Activated CD8-positive, alpha-beta memory T cell treated with anti-CD3 and anti-CD28 coated beads, Interleukin-2, amount 10 ng/mL, durations not matched to agents 7 days and 5 days (primary cell): ENCODE measurements around the gene SOCS6. TPM values are rescaled to one million over a fixed set of nuclear protein-coding genes. Genes with fewer than 3 reads are reported as not detected.

Experiments
- ATAC-seq: fragments of 150-1000 bp; cut with Tn5 transposase; one replicate; pipeline ENCODE4 v1.10.0; 2021; ENCODE audit warnings: moderate library complexity
- CTCF ChIA-PET: fragments of 350-600 bp; sonication (Branson Sonifier 250); formaldehyde crosslinking; loops from one replicate; lab custom pipeline; 2021; ENCODE audit warnings: antibody characterized with exemption; lab: Charles Lee
- DNase-seq: peaks from one replicate; pipeline ENCODE4 v3.0.0-alpha.2; 2020
- H3K27ac Mint-ChIP-seq: one replicate; pipeline ENCODE4 v1.8.0; 2021; ENCODE audit warnings: mild to moderate bottlenecking, mixed read lengths
- H3K27me3 Mint-ChIP-seq: one replicate; pipeline ENCODE4 v1.8.0; 2021; ENCODE audit warnings: mixed read lengths
- H3K36me3 Mint-ChIP-seq: one replicate; pipeline ENCODE4 v1.8.0; 2021; ENCODE audit warnings: mild to moderate bottlenecking, mixed read lengths
- H3K4me1 Mint-ChIP-seq: one replicate; pipeline ENCODE4 v1.8.0; 2021; ENCODE audit warnings: mixed read lengths
- H3K4me3 Mint-ChIP-seq: one replicate; pipeline ENCODE4 v1.8.0; 2021; ENCODE audit warnings: mild to moderate bottlenecking, moderate library complexity, mixed read lengths
- H3K9me3 Mint-ChIP-seq: one replicate; pipeline ENCODE4 v1.8.0; 2022; ENCODE audit warnings: low read depth, mixed read lengths
- total RNA-seq, 2 experiments: library from RNA; stranded (reverse); gene quantifications; one replicate each; pipeline ENCODE4 v1.2.3, GENCODE V29; 2021

SOCS6 gene
- total RNA-seq, 2 experiments from 2014 or later: 0.79 to 2.4 TPM

DNA sequence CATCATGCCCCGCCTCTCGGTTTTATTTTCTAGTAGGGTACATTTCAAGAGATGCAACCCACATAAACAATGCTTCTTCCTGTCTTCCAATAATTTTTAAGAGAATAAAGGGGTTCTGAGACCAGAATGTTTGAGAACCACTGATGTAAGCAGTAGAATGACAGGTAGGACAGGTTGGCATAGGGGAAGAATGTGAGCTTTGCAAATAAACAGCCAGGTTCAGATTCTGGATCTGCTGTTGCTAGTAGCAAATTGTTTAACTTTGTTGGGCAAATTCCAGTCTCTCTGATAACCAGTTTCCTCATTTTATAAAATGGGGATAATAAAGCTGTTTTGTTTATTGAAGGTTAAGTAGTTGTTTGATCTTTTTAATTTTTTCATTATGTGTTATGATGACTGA, 32.8 kb downstream of the SOCS6 start:
- no peak overlapping the region for H3K4me3 Mint-ChIP-seq
- no peaks in the 10 kb centered on the region for H3K36me3 Mint-ChIP-seq
- H3K9me3 Mint-ChIP-seq: no peaks in the 10 kb centered on the region
- CTCF ChIA-PET: no interaction called here
- no peak for ATAC-seq
- no peaks in the 10 kb centered on the region for H3K4me1 Mint-ChIP-seq
- H3K27me3 Mint-ChIP-seq: no peaks in the 10 kb centered on the region
- no peak overlapping the region for H3K27ac Mint-ChIP-seq
- DNase-seq: no peak

DNA sequence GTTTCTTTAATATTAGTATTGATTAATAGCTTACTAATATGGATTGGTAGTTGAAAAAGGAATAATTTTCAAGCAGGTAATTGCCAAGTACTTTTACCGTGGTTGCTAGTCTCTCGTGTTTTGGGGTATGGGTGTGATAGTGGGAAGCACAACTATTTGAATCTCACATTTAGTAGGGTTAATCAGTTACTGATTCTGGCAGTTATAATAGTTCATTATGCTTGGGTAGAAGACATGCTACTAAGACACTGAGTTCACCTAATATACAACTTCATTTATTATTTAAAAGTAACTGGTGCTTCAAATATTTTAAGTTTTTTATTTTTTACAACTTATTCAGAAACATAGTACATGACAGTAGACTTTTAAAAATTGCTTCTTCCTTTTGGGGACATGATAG, 33.5 kb downstream of the SOCS6 start:
- H3K9me3 Mint-ChIP-seq: no peaks in the 10 kb centered on the region
- ATAC-seq (no peak), DNase-seq (no peak)
- no peaks in the 10 kb centered on the region for H3K36me3 Mint-ChIP-seq
- H3K4me1 Mint-ChIP-seq: no peaks in the 10 kb centered on the region
- no peak overlapping the region for H3K4me3 Mint-ChIP-seq
- CTCF ChIA-PET: no interaction called here
- no peak overlapping the region for H3K27ac Mint-ChIP-seq
- H3K27me3 Mint-ChIP-seq: no peaks in the 10 kb centered on the region

DNA sequence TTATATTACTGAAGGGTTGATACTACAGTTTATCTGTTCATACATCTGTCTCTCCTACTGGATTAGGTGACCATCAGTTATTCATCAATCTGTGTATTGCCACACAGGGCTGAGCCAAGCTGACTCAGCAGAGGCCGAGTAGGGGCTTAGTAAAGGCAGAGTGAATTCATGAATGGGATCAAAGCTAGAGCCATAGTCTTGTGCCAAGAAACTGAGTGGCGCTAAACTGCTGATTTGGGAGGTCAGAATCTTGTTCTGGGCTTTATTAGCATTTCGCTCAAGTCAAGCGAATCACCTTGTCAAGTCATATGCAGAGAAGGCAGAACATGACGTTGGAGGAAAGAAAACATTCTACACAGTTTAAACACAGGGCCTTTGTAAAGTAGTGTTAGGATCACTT, 34.1 kb downstream of the SOCS6 start:
- H3K27me3 Mint-ChIP-seq: no peaks in the 10 kb centered on the region
- no peaks in the 10 kb centered on the region for H3K9me3 Mint-ChIP-seq
- H3K36me3 Mint-ChIP-seq: no peaks in the 10 kb centered on the region
- H3K4me1 Mint-ChIP-seq: no peaks in the 10 kb centered on the region
- no peak overlapping the region for H3K27ac Mint-ChIP-seq
- no peak overlapping the region for H3K4me3 Mint-ChIP-seq
- ATAC-seq: no peak
- DNase-seq: no peak
- CTCF ChIA-PET: no interaction called here

DNA sequence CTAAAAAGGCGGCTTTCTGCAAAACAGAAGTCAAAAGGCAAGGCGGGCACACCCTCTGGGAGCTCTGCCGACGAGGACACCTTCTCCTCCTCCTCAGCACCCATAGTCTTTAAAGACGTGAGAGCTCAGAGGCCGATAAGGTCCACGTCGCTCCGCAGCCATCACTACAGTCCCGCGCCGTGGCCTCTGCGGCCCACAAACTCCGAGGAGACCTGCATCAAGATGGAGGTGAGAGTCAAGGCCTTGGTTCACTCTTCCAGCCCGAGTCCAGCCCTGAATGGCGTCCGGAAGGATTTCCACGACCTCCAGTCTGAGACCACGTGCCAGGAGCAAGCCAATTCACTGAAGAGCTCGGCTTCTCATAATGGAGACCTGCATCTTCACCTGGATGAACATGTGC, 36.1 kb downstream of the SOCS6 start:
- H3K27ac Mint-ChIP-seq: no peak overlapping the region
- CTCF ChIA-PET: no interaction called here
- H3K9me3 Mint-ChIP-seq: no peaks in the 10 kb centered on the region
- DNase-seq (no peak), ATAC-seq (no peak)
- H3K36me3 Mint-ChIP-seq: no peaks in the 10 kb centered on the region
- no peaks in the 10 kb centered on the region for H3K4me1 Mint-ChIP-seq
- peaks cover 3% of the 10 kb centered on the region for H3K27me3 Mint-ChIP-seq
- H3K4me3 Mint-ChIP-seq: no peak overlapping the region

DNA sequence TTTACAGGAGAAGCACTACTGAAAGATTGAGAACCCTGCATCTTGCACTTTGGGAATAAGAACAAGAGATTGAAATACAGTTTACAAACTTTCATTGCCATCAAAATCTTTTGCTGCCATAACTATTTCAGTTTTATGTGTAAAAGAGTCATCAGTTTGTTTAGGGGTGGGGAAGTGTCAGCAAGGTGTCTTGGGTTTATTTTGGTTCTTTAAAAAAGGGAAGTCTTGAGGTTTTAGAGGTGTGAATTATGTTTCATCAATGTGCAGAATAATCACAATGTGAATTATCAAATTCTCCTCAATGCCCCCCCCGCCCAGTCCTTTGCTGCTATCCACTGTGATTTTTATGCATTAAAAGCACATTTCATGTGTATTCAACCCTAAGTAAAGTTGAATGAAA, 37.4 kb downstream of the SOCS6 start:
- no peak overlapping the region for H3K27ac Mint-ChIP-seq
- DNase-seq: no peak
- no peak for ATAC-seq
- H3K36me3 Mint-ChIP-seq: no peaks in the 10 kb centered on the region
- CTCF ChIA-PET: no interaction called here
- H3K9me3 Mint-ChIP-seq: no peaks in the 10 kb centered on the region
- H3K27me3 Mint-ChIP-seq: peaks cover 3% of the 10 kb centered on the region
- H3K4me1 Mint-ChIP-seq: no peaks in the 10 kb centered on the region
- no peak overlapping the region for H3K4me3 Mint-ChIP-seq

DNA sequence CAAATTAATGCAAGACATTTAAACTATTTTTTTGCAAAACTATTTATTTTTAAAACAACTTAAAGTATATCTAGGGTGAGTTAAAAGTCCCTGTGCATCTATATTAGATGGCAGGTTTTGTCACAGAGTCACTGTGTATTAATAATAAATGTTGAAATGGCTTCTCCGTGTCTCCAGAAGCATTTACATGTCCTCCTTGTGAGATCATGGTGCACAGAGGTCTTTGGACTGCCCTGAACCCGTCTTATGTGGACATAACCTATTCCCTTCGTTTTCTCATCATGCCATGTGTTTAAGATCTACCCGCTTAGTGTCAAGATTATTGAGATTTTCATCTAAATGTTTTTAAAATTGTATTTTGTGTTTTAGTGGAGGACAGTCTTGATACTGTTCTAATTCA, 39.3 kb downstream of the SOCS6 start:
- no peaks in the 10 kb centered on the region for H3K4me1 Mint-ChIP-seq
- CTCF ChIA-PET: interaction anchor here (0.5 kb wide), 1 partner anchor 22 kb away, joined by 3 read pairs; no protein-coding TSS in a partner anchor
- no peak overlapping the region for H3K27ac Mint-ChIP-seq
- H3K9me3 Mint-ChIP-seq: no peaks in the 10 kb centered on the region
- DNase-seq (no peak), ATAC-seq (no peak)
- H3K36me3 Mint-ChIP-seq: no peaks in the 10 kb centered on the region
- no peak overlapping the region for H3K4me3 Mint-ChIP-seq
- H3K27me3 Mint-ChIP-seq: peaks cover 3% of the 10 kb centered on the region

DNA sequence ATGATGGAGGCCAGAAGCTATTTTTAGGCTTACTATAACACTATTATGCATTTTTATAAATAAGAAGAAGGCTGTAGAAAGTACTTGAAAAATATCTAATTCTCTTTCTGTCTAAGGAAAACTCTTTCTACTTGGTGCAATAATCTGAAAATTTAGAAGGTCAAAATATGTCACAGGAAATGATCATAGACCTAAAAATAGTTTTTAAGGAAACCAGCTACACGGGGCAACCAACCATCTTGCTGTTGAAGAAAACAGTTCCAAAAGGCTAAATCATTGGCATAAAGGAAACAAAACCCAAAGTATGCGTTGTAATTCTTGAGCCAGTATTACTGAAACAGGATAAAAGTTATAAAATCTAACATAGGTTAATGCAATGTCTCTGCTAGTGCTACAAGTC, 40.2 kb downstream of the SOCS6 start:
- ATAC-seq: no peak
- H3K36me3 Mint-ChIP-seq: no peaks in the 10 kb centered on the region
- DNase-seq: no peak
- CTCF ChIA-PET: no interaction called here
- H3K4me3 Mint-ChIP-seq: no peak overlapping the region
- no peak overlapping the region for H3K27ac Mint-ChIP-seq
- peaks cover 3% of the 10 kb centered on the region for H3K27me3 Mint-ChIP-seq
- H3K9me3 Mint-ChIP-seq: no peaks in the 10 kb centered on the region
- no peaks in the 10 kb centered on the region for H3K4me1 Mint-ChIP-seq

DNA sequence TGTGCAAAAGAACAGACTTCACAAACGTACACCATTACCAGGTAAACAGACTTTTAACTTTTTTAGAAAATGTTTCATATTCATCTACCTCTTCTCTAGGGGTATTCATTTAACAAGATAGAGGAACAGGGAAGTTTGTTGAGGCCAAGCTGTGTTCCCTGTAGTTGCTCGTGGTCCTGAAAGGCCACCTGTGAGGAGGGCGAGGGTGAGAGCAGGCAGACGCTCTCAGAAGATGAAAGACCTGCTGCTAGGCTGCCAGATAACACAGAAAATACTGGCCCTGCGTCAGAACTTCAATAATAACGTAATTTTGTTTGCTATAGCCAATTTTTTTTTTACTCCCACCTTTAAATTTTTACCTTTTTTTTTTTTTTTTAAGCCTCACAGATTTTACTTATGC, 42.0 kb downstream of the SOCS6 start:
- no peaks in the 10 kb centered on the region for H3K36me3 Mint-ChIP-seq
- ATAC-seq: no peak
- CTCF ChIA-PET: interaction anchor here (0.6 to 0.9 kb wide), 2 partner anchors 103 to 1641 kb away, joined by 3 read pairs; no protein-coding TSS in a partner anchor
- DNase-seq: no peak
- no peak overlapping the region for H3K4me3 Mint-ChIP-seq
- no peaks in the 10 kb centered on the region for H3K9me3 Mint-ChIP-seq
- H3K4me1 Mint-ChIP-seq: no peaks in the 10 kb centered on the region
- peaks cover 3% of the 10 kb centered on the region for H3K27me3 Mint-ChIP-seq
- no peak overlapping the region for H3K27ac Mint-ChIP-seq

DNA sequence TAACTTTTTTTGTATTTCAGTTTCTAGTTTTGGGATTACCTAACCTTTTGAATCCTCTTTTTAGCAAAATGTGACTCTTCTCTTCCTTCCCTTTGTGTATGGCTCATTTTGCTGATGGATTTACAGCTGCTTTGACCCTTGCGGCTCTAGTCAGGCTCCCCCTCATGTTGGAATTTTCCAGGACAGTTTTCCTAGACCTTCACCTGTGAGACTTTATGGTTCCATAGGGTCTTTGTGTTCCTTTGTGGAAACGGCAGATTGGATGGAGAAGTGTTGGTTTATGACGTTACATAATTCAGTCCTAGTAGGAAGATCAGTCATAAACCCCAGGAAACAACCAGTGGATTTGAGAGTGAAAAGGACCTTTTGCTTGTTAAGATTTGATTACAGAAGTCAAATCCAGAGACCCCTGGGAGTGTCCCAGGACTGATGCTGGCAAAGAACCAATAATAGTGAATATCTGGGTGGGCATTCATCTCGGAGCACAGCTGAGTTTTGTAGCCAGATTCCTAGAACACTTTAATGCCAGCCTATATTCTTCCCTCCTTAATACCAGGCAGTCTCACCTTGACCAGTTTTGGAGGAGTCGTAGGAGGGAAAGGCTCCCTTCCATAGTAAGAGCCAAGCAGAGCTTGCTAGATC, 42.7 kb downstream of the SOCS6 start:
- Mint-ChIP-seq H3K27me3 (peaks cover 3% of the 10 kb centered on the region), H3K4me3 (no peak overlapping the region), H3K9me3 (no peaks in the 10 kb centered on the region), H3K4me1 (no peaks in the 10 kb centered on the region), H3K27ac (no peak overlapping the region), H3K36me3 (no peaks in the 10 kb centered on the region)
- CTCF ChIA-PET: interaction anchor here (0.6 to 0.9 kb wide), 2 partner anchors 102 to 1642 kb away, joined by 3 read pairs; no protein-coding TSS in a partner anchor
- no peak for ATAC-seq
- DNase-seq: no peak

DNA sequence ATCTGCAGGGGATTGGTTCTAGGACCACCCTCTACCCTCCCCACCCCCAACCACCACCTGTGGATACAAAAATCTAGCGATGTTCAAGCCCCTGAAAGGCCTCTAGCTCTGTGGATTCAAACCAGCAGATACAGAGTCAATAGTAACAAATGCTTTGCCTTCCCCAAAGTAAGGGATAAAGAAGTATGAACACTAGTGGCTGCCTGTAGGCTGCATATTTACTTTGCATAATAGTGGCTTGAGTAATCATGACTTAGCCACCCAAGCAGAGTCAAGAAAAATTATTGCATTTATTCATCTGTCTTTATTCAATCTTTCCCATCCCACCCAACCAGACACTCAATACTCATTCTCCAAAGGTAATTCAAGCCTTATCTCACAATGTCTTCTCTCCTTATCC, 43.8 kb downstream of the SOCS6 start:
- H3K4me3 Mint-ChIP-seq: no peak overlapping the region
- no peaks in the 10 kb centered on the region for H3K9me3 Mint-ChIP-seq
- ATAC-seq (no peak), DNase-seq (no peak)
- H3K27me3 Mint-ChIP-seq: peaks cover 3% of the 10 kb centered on the region
- no peak overlapping the region for H3K27ac Mint-ChIP-seq
- H3K4me1 Mint-ChIP-seq: no peaks in the 10 kb centered on the region
- CTCF ChIA-PET: no interaction called here
- H3K36me3 Mint-ChIP-seq: no peaks in the 10 kb centered on the region

DNA sequence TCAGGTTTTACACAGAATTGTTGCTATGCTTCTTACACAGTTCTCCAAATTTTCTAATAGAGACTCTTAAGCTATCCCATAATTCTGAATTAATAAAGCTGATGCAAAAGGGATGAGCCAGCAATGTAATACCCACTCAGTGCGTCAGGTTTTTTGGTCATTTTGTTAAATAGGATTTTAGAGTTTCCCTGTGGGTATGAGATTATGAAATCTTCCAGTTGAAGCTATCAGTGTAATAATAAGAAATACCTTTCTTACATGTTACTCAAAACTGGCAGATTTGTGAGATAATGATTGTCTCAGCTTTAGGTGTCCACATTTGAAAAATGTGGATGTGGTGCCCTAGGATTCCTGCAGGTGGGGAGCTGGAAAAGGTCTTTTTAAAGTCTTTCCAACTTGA, 44.5 kb downstream of the SOCS6 start:
- DNase-seq: no peak
- Mint-ChIP-seq H3K4me1 (no peaks in the 10 kb centered on the region), H3K9me3 (no peaks in the 10 kb centered on the region), H3K36me3 (no peaks in the 10 kb centered on the region), H3K27ac (no peak overlapping the region), H3K4me3 (no peak overlapping the region), H3K27me3 (peaks cover 3% of the 10 kb centered on the region)
- ATAC-seq: no peak
- CTCF ChIA-PET: interaction anchor here (0.6 kb wide), 1 partner anchor 40 kb away, joined by 3 read pairs; no protein-coding TSS in a partner anchor

DNA sequence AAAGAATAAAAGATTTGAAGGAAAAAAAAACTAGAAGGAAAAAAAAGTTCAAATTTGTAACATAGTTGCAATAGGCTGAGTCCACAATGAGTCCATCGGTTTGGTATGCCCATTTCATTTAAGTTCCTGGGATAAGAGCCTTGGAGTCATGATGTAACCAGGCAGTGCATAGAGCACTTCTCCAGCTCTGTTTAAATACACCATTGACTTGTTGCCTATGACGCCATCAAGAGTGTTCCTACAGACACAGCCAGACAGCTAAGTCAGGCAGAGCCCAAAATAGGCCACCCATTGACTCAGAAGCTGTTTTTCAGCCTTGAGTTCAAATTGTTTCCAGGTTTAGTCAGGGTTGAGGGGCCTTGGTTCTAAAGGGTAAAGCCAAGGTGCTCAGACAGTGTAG, 44.9 kb downstream of the SOCS6 start:
- DNase-seq (no peak), ATAC-seq (no peak)
- H3K27ac Mint-ChIP-seq: no peak overlapping the region
- CTCF ChIA-PET: interaction anchor here (0.6 kb wide), 1 partner anchor 40 kb away, joined by 3 read pairs; no protein-coding TSS in a partner anchor
- no peaks in the 10 kb centered on the region for H3K9me3 Mint-ChIP-seq
- no peaks in the 10 kb centered on the region for H3K4me1 Mint-ChIP-seq
- no peaks in the 10 kb centered on the region for H3K36me3 Mint-ChIP-seq
- H3K27me3 Mint-ChIP-seq: no peaks in the 10 kb centered on the region
- H3K4me3 Mint-ChIP-seq: no peak overlapping the region

DNA sequence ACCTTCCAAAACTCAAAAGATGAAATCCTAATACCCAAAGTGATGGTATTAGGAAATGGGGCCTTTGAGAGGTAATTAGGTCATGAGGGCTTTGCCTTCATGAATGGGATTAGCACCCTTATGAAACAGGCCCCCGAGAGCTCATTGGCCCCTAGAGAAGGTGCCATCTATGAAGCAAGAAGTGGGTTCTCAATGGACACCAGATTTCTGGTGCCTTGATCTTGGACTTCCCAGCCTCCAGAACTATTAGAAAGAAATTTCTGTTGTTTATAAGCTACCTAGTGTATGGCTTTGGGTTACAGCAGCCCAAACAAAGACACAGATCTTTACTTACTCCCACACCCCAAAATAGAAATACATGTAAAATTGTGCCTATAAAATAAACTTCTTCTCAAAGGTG, 45.4 kb downstream of the SOCS6 start:
- CTCF ChIA-PET: no interaction called here
- Mint-ChIP-seq H3K9me3 (no peaks in the 10 kb centered on the region), H3K4me3 (no peak overlapping the region), H3K36me3 (no peaks in the 10 kb centered on the region), H3K27me3 (no peaks in the 10 kb centered on the region), H3K27ac (no peak overlapping the region), H3K4me1 (no peaks in the 10 kb centered on the region)
- ATAC-seq (no peak), DNase-seq (no peak)

DNA sequence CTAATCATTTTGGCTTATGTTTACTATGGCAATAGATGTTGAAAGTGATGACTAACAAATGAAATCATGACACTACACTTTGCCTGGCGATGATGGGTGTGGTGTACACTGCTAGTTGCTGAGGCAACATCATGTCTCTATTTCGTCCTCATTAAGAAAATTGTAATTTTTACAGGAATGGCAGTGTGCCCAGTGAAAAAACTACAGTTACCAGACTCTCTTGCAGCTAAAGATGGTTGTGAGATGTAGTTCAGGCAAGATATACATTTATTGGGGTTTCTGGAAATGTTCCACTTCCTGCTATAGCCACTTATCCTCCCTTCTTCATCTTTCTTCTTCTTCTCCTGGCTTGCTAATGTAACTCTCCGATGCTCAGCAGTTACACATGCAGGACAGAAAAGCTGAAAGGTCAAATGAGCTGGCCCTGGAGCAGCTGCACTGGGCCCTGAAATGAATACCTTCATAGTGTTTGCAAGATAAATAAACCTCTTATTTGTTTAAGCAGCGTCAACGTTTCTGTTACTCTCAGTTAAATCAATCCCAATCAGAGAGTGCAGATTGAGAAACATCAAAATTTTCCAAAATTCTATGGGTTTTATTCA, 46.0 kb downstream of the SOCS6 start:
- CTCF ChIA-PET: no interaction called here
- no peak overlapping the region for H3K27ac Mint-ChIP-seq
- DNase-seq: no peak
- ATAC-seq: no peak
- H3K9me3 Mint-ChIP-seq: no peaks in the 10 kb centered on the region
- no peaks in the 10 kb centered on the region for H3K36me3 Mint-ChIP-seq
- H3K27me3 Mint-ChIP-seq: no peaks in the 10 kb centered on the region
- H3K4me3 Mint-ChIP-seq: no peak overlapping the region
- H3K4me1 Mint-ChIP-seq: no peaks in the 10 kb centered on the region
